Muscle layer of duodenum (tissue), 2 donors: ENCODE measurements around the gene PRKD2.

Experiments used
- H3K27ac ChIP-seq: one replicate; pipeline ENCODE4 v1.7.0; 2013; ENCODE audit warnings: mild to moderate bottlenecking, low read length
- H3K27me3 ChIP-seq: one replicate; pipeline ENCODE4 v1.7.0; 2013; ENCODE audit warnings: low read depth, mild to moderate bottlenecking, control low read depth, low read length
- H3K36me3 ChIP-seq, 2 donors: one replicate each; pipeline ENCODE4 v1.7.0; 2013; ENCODE audit warnings: low read length in 2 of 2, control low read depth in 1 of 2, mild to moderate bottlenecking in 1 of 2; ENCODE audit not compliant: insufficient read depth in 2 of 2, control insufficient read depth in 1 of 2
- H3K4me1 ChIP-seq, 2 donors: one replicate each; pipeline ENCODE4 v1.7.0; 2013; ENCODE audit warnings: low read length in 2 of 2, mild to moderate bottlenecking in 2 of 2, control low read depth in 1 of 2, moderate library complexity in 1 of 2; ENCODE audit not compliant: insufficient read depth in 2 of 2, control insufficient read depth in 1 of 2
- H3K4me3 ChIP-seq, 2 donors: one replicate each; pipeline ENCODE4 v1.7.0; 2013; ENCODE audit warnings: low read length in 2 of 2, low read depth in 1 of 2, mild to moderate bottlenecking in 1 of 2
- H3K9me3 ChIP-seq, 2 donors: one replicate each; pipeline ENCODE4 v1.7.0; 2013; ENCODE audit warnings: low read length in 2 of 2, control low read depth in 1 of 2, mild to moderate bottlenecking in 1 of 2; ENCODE audit not compliant: control insufficient read depth in 1 of 2
- donor health status: healthy.

PRKD2 gene

DNA sequence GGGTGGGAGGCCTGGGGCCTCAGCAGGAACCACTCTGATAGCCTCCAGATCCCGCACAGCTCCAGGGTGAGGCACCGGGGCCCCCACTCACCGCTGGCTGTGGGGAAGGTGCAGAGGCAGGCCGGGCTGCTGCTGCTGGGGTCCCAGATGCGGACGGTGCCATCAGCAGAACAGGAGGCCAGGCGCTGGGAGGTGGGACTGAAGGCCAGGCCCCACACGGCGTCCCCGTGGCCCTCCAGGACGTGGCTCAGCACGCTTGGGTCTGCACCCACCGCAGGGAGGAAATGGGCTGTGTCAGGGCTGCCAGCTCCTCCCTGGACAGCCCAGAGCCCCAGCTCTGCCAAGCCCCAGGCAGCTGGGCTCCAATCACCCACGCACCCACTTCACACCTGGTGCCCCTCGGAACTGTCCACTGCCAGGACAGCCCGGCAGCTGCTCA, 6.1 kb upstream of the PRKD2 start:
- Histone ChIP-seq H3K9me3 (no peaks in the 10 kb centered on the region), H3K4me3 (no peak overlapping the region), H3K27me3 (no peaks in the 10 kb centered on the region), H3K36me3 (peaks cover 37 to 80% of the 10 kb centered on the region in 2 donors), H3K27ac (no peak overlapping the region), H3K4me1 (peaks cover 0 to 19% of the 10 kb centered on the region in 2 donors)

GRCh38 chr19:46722421-46723022, 5.6 kb upstream of the PRKD2 start:
- H3K36me3 ChIP-seq, result peaks cover 37 to 75% of the 10 kb centered on the region in 2 donors
- no peak overlapping the region for H3K4me3 ChIP-seq
- peaks cover 0 to 21% of the 10 kb centered on the region in 2 donors for H3K4me1 ChIP-seq
- H3K27me3 ChIP-seq, result no peaks in the 10 kb centered on the region
- no peak overlapping the region for H3K27ac ChIP-seq
- no peaks in the 10 kb centered on the region for H3K9me3 ChIP-seq

- H3K36me3 ChIP-seq, result peaks cover 37 to 69% of the 10 kb centered on the region in 2 donors
- H3K4me1 ChIP-seq, result peaks cover 0 to 17% of the 10 kb centered on the region in 2 donors
- H3K27ac ChIP-seq, result no peak overlapping the region
These were observed 5.1 kb upstream of the PRKD2 start for GRCh38 chr19:46722004-46722380.

DNA sequence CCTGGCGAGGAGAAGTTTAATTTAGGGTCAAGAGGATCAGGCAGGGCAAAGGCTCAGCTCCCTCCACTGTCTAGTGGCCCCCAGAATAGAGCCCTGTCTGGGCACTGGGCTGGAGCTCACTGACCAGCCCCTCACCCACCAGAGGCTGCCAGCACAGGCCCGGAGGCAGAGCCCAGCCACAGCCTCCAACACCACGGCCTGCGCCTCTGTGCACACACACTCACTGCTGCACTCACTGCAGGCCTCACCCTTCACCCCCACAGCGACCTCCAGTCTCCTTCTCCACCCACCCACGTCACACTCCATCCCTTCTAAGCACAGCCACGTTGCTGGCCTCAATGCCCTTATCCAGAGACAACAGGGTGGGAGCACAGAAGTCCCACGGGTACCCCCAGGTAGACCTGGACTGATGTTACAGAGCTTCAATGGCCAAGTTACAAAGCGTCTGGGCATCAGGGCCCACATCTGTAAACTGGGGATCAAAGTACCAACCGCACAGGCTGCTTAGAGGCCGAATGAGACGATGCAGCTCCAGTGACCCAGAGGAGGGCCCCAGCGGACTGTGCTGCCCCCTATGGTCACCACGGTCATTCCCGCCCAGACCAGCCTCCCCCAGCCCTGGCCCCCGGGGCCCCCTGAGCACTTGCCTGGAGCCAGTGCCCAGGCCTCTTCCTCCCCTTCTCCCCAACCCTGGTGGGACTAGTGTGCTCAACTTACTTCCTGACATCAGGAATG, 4.5 kb upstream of the PRKD2 start:
- Histone ChIP-seq H3K27me3 (no peaks in the 10 kb centered on the region), H3K36me3 (peaks cover 37 to 64% of the 10 kb centered on the region in 2 donors), H3K27ac (no peak overlapping the region), H3K9me3 (no peaks in the 10 kb centered on the region), H3K4me3 (no peak overlapping the region), H3K4me1 (peaks cover 0 to 14% of the 10 kb centered on the region in 2 donors)

More at GRCh38 chr19:46722004-46722380, 5.1 kb upstream of the PRKD2 start:
- no peak overlapping the region for H3K4me3 ChIP-seq
- H3K27me3 ChIP-seq, result no peaks in the 10 kb centered on the region
- H3K9me3 ChIP-seq, result no peaks in the 10 kb centered on the region

DNA sequence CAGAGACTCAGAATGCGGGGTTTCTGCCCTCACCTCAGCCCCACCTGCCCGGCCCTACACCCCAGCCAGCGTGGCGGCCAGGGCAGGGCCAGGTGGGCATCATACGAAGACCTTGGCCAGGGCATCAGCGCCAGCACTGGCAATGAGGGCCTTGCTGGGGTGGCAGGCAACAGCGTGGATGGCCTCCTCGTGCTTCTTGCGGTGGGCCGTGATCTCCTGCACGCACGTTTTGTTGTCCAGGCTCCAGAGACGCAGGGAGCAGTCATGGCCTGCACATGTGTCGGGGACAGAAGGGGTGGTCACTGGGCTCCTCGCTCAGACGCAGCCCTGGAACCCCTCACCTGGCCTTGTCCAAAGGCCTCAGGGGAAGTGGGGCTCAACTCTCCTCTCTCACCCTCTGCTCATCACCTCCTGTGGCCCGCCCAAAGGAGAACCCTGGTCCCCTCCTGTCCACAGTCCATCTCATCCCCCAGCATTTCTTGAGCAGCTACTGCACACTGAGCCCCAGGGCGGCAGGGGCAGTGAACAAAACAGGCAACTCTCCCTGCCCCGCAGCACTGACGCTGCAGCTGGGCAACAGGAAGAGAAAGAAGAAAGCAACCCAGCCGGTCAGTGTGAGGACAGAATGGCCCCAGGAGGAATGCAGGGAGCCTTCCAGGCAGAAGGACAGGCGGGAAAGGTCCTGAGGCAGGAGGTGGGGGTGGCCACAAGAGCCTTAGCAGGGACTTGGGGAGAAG, 3.8 kb upstream of the PRKD2 start:
- Histone ChIP-seq H3K36me3 (peaks cover 31 to 56% of the 10 kb centered on the region in 2 donors), H3K4me3 (no peak overlapping the region), H3K4me1 (peaks cover under 1 to 16% of the 10 kb centered on the region in 2 donors), H3K27ac (no peak overlapping the region), H3K27me3 (no peaks in the 10 kb centered on the region), H3K9me3 (no peaks in the 10 kb centered on the region)

GRCh38 chr19:46719629-46720502, 3.0 kb upstream of the PRKD2 start:
- Histone ChIP-seq H3K9me3 (no peaks in the 10 kb centered on the region), H3K4me1 (peaks cover 4 to 22% of the 10 kb centered on the region in 2 donors), H3K27ac (no peak overlapping the region), H3K4me3 (no peak overlapping the region), H3K36me3 (peaks cover 29 to 49% of the 10 kb centered on the region in 2 donors), H3K27me3 (no peaks in the 10 kb centered on the region)

- H3K27ac ChIP-seq, result no peak overlapping the region
- H3K4me3 ChIP-seq, result no peak overlapping the region
- no peaks in the 10 kb centered on the region for H3K27me3 ChIP-seq
- H3K9me3 ChIP-seq, result no peaks in the 10 kb centered on the region
- peaks cover 22 to 41% of the 10 kb centered on the region in 2 donors for H3K36me3 ChIP-seq
- H3K4me1 ChIP-seq, result peaks cover 4 to 22% of the 10 kb centered on the region in 2 donors
These were observed 2.2 kb upstream of the PRKD2 start for GRCh38 chr19:46718934-46719622.

- Histone ChIP-seq H3K27ac (peak overlapping the region; percentile 13), H3K4me3 (peak overlapping the region in 1 of 2 donors; percentile 81), H3K9me3 (no peaks in the 10 kb centered on the region), H3K27me3 (no peaks in the 10 kb centered on the region), H3K36me3 (peaks cover 17 to 36% of the 10 kb centered on the region in 2 donors), H3K4me1 (peaks cover 4 to 23% of the 10 kb centered on the region in 2 donors)
These were observed 1.4 kb upstream of the PRKD2 start for GRCh38 chr19:46718157-46718933.

GRCh38 chr19:46717716-46718143, 816 bp upstream of the PRKD2 start:
- peak overlapping the region; percentile 79 to 81 for H3K4me3 ChIP-seq
- H3K27ac ChIP-seq, result peak overlapping the region; percentile 13
- H3K9me3 ChIP-seq, result no peaks in the 10 kb centered on the region
- peaks cover 4 to 25% of the 10 kb centered on the region in 2 donors for H3K4me1 ChIP-seq
- H3K36me3 ChIP-seq, result peaks cover 14 to 30% of the 10 kb centered on the region in 2 donors
- H3K27me3 ChIP-seq, result no peaks in the 10 kb centered on the region

DNA sequence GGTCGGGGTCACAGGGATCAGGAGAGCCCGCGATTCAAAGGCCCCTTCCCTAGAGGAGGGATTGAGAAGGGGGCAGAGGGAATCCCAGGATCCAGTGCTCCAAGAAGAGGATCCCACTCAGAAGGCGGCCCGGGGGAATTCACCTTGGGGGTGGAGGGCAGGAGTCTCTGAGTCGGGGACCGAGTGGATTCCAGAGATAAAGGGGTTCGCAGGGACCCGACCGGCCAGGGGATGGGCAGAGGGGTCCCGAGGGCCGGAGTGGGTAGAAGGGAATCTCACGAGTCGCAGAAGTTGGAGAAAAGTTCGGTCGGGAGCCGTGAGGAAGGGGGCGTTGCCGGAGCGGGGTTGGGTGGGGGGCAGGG, 261 bp downstream of the PRKD2 start:
- H3K36me3 ChIP-seq, result peaks cover 6 to 20% of the 10 kb centered on the region in 2 donors
- H3K9me3 ChIP-seq, result no peaks in the 10 kb centered on the region
- peaks cover 4 to 25% of the 10 kb centered on the region in 2 donors for H3K4me1 ChIP-seq
- H3K27ac ChIP-seq, result peak overlapping the region; percentile 95
- H3K27me3 ChIP-seq, result no peaks in the 10 kb centered on the region
- peak overlapping the region; percentile 76 to 81 for H3K4me3 ChIP-seq
